Stimulated activated CD8-positive, alpha-beta memory T cell treated with anti-CD3 and anti-CD28 coated beads, Interleukin-12 subunit alpha, Interleukin-12 subunit beta, amount 100 ng/mL, for 24 hours (primary cell): Measurements from ENCODE around the gene HIP1R.

ENCODE experiments used
- DNase-seq: peaks from one replicate; pipeline ENCODE4 v3.0.0-alpha.2; 2020; ENCODE audit errors: extremely low read depth

Gene HIP1R

DNA sequence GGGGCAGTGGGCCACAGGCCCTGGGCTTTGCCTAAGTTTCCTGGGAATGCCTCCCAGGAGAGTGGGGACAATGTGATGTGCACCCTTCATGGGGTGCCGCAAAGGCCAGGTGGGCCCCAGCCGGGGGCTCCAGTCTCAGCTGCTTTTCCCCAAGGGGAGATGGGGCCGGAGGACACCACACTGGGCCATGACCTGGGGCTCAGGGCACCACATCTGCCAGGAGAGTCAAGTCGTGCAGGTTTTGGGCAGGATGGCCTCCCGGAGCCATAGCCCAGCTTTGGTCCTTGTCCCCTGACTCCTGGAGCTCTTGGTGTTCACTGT lies 12.2 kb downstream of the HIP1R start:
- DNase-seq = no peak

DNA sequence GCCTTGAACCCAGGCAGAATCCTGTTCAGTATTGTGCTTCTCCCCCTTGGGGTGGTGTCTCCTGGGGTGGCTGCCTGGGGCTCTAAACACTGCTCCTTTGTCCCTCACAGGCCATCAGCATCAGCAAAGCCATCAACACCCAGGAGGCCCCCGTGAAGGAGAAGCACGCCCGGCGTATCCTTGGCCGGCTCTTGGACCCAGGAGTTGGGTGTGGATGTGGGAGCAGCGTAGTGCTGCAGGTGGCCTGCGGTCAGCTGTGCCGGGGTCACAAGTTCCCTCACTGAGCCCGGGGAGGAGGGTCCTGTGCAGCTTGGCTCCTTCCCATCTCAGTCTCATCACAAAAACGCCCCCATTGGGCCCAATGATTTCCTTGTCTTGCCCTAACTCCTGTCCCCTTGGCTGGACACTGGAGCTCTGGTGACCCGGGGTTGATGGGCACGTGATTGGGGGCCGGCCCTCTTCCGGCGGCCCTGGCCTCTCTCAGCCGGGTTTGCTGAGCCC lies 12.7 kb downstream of the HIP1R start:
- DNase-seq = no peak

DNA sequence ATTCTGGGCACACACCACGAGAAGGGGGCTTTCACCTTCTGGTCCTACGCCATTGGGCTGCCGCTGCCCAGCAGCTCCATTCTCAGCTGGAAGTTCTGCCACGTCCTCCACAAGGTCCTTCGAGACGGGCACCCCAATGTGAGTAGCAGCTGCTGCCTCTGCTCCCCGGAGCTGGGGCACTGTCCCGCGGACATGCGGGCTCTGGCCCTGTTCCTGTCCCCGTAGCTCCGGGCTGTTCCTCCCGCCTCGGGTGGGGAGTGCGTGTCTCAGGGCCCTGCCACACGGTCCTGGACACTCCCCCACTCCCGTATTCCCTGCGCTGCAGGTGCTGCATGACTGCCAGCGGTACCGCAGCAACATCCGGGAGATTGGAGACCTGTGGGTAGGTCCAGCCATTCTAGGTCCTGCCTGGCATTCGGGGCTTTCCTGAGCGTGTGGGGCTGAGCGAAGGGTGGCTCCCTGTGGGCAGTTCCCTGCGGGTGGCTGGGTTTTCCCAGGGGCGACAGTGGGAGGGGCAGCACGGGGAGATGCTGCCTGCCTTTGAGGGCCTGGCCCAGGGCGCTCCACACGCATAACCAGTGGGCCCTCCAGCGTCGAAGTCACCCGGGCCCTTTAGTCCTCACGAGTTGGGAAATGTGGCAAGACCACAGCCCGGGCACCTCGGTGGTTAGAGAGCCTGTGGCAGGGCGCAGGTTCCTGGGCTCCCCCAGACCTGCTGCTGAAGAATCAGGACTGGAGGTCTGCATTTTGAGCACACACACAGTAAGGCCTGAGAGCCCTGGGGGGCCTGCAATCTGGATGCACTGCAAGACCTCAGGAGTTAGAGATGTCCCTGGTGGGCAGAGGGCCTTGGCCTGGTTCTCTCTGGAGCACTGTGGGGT lies 13.5 kb downstream of the HIP1R start:
- DNase-seq = no peak

DNA sequence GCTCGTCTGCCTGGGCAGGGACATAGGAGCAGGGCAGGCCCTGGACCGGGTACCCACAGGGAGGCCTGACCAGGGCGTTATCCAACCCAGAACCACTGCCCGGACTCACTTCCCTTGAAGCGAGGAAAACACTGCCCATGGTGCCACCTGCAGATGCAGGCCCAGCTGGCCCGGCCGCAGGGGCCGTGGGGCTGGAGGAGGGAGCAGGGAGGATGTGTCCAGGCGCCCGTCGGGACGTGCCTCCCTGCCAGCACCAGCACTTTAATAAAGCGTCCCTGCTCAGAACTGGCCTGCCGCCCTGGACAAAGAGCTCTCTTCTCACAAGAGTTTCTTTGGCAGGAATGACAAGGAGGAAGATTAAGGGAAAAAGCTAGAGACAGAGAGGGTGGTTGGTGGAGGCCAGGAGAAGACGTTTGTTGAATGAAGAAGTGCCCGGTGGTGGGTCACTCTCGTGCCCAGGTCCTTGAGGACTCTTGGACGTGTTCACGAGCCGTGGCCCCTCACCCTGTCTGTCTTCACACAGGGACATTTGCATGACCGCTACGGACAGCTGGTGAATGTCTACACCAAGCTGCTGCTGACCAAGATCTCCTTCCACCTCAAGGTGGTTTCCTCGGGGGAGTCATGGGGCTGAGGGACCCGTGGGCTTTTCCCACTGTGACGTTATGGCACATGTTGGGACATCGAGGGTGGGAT lies 14.2 kb downstream of the HIP1R start:
- no peak for DNase-seq

DNA sequence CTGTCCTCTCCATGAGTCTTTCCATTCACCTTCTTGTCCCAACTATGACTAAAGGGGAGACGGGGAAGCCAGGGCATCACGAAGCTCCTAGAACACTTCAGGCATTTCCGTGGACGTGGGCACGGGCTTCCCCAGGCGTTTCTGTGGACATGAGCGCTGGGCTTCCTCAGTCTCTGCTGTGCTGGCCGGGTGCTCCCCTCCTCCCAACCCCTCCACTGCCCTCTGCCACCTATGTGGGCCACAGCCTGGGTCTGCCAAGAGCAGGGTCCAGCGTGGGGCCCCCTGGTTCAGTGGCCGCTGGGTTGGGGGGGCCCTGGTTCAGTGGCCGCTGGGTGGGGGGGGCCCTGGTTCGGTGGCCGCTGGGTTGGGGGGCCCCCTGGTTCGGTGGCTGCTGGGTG lies 14.8 kb downstream of the HIP1R start:
- DNase-seq = no peak

DNA sequence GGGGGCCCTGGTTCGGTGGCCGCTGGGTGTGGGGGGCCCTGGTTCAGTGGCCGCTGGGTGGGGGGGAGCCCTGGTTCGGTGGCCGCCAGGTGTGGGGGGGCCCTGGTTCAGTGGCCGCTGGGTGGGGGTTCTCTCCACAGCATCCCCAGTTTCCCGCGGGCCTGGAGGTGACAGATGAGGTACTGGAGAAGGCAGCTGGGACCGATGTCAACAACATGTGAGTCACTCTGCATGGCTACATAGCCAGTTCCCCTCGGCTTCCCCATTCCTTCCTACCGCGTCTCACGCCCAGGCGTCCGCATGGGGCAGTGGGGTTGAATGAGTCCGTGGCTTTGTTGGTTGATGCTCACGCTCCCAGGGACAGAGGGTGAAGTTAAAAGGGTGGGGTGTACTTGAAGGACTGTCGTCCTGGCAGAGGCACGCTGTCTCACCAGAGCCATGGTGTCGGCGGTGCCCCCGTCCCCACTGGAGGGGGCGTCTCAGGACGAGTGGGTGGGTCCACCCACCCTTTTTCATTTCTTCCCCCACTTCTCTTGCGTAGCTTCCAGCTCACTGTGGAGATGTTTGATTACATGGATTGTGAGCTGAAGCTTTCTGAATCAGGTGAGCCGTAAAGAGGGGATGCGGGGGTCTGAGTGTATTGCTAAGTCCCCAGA lies 15.6 kb downstream of the HIP1R start:
- DNase-seq = no peak

DNA sequence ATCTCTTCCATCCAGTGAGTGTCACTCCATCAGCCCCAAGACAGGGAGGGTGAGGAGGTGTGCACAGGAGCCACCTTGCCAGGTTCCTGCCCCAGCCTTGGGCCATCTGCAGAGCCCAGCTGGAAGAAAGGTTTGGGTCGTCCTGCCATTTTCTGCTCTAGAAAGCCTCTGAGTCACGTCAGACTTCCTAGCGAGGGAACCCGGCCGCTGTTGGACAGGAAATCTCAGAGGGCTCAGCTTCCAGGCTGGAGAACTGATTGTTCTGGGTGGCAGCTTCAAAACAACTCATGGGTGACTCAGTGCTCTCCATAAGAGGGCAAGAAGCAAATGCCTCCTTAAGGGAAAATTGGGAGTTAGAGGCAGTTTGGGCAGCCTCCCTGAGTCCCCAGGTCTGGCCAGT lies 16.6 kb downstream of the HIP1R start:
- DNase-seq = no peak

DNA sequence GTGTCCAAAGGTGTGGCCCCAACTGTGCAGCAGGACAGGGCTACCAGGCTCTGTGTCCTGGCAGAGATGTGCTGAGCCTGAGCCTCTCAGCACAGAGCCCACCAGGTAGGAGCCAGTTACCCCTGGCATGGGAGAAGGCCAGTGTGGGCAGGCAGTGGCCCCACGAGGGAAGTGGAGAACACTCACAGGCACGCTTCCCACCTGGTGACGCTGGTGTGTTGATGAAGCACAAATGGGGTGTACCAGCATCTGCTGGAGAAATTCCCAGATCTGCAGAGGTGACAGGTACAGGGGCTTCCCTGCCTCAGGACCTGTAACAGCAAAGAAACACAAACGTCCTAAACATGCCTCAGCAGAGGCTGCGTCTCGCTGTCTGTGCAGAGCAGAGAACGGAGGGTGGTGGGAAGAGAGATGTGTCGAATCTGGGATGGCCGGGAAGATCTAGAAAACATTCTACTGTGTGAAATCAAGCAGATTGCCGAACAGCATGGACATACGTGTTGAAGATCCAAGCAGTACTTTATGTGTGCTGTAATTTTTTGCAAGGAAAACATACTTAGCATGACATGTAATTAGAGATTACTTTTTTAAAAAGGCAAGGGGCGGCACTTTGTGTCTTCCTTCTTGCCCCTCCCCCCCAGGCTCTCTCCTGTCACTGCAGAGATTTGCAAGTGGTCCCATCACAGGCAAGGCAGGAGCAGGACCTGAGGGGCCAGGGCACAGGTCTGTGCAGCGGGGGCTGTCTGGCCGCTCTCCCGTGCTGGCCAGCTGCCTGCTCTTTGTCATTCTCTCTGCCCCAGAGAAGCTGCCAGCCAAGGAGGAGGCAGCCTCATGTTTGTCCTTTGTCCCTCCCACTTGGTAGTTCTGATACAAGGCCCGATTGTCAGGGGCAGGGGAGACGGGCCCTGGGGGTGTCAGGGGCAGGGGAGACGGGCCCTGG lies 17.3 kb downstream of the HIP1R start:
- DNase-seq = no peak

DNA sequence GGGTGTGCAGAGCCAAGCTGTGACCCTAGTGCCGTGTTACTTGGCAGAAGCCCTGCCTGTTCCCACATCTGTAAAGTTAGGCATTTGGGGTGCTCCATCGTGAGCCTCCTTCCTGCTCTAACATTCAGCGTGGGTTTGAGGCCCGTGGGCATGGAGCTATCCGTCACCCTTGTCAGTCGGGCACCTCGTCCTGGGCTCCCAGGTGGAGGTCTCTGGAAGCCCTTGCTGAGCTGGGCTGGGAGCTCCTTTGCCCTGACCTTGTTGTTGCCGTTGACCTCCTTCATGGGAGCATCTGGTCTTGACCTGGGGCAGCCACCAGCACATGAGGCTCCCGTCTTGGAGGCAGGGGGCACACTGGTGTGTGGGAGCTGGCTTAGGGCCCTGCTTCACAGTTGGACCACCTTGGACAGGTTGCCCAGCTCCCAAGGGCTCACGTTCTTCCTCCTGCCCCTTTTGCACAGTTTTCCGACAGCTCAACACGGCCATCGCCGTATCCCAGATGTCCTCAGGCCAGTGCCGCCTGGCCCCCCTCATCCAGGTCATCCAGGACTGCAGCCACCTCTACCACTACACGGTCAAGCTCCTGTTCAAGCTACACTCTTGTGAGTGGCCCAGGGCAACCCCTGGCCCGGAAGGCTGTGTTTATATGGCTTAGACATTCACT lies 18.5 kb downstream of the HIP1R start:
- no peak for DNase-seq

DNA sequence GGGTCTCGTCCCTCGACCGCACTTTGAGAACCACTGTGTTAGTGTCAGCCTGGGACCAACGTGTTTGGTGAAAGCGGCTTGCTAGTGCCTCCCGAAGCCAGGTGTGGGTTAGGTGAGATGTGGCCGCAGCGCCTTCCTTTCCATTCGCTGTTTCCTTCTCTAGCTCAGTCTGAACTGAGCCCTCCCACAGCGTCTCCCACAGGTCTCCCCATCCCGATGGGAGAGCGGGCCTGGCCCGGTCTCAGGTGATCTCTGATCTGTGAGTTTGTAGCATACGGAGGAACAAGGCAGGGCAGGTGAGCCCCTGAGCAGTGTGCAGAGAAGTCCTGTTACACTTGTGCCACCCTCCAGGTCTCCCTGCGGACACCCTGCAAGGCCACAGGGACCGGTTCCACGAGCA lies 19.3 kb downstream of the HIP1R start:
- no peak for DNase-seq

DNA sequence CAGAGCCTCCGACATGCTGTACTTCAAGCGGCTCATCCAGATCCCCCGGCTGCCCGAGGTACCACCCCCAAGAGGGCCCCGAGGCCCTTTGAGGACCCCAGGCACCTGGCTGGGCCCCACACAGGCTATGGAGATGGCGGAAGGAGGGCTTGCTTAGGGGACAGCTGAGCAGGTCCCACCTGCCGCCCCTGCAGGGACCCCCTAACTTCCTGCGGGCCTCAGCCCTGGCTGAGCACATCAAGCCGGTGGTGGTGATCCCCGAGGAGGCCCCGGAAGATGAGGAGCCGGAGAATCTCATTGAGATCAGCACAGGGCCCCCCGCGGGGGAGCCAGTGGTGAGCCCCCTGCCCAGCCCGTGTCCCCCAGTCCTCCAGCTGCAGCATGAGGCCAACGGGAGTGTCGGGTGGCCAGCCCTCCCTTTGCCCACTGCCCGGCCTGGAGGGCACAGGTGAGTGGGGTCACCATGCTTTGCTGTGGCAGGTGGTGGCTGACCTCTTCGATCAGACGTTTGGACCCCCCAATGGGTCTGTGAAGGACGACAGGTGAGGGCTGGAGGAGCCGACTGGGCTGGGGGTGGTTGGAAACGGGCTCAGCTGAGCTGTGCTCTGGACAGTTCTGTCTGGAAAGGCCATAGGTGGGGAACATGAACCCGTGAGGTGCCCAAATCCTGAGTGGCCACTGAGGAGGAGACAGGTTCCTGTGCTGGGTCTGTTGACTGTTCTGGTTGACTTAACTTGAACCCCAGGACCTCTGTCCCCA lies 20.0 kb downstream of the HIP1R start:
- no peak for DNase-seq

DNA sequence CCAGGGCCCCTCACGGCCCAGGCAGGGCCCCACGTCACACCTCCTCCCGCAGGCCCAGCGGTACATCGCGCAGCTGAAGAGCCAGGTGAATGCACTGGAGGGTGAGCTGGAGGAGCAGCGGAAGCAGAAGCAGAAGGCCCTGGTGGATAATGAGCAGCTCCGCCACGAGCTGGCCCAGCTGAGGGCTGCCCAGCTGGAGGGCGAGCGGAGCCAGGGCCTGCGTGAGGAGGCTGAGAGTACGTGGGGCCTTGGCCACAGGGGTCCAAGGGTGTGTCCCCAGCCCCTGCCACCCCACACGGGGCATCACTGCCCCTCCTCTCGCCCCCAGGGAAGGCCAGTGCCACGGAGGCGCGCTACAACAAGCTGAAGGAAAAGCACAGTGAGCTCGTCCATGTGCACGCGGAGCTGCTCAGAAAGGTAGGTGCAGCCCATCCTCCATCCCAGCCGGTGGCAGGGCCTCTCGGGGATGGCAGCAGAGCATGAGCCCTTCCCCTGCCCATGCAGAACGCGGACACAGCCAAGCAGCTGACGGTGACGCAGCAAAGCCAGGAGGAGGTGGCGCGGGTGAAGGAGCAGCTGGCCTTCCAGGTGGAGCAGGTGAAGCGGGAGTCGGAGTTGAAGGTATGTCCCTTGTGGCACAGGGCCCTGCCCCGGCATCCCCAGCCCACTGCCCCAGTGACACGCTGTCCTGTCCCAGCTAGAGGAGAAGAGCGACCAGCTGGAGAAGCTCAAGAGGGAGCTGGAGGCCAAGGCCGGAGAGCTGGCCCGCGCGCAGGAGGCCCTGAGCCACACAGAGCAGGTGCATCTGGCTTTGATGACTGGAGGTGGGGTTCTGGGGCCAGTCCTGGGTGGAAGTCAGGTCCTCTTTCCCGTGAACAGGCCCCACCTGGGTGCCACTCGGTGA lies 20.9 kb downstream of the HIP1R start:
- DNase-seq = no peak

DNA sequence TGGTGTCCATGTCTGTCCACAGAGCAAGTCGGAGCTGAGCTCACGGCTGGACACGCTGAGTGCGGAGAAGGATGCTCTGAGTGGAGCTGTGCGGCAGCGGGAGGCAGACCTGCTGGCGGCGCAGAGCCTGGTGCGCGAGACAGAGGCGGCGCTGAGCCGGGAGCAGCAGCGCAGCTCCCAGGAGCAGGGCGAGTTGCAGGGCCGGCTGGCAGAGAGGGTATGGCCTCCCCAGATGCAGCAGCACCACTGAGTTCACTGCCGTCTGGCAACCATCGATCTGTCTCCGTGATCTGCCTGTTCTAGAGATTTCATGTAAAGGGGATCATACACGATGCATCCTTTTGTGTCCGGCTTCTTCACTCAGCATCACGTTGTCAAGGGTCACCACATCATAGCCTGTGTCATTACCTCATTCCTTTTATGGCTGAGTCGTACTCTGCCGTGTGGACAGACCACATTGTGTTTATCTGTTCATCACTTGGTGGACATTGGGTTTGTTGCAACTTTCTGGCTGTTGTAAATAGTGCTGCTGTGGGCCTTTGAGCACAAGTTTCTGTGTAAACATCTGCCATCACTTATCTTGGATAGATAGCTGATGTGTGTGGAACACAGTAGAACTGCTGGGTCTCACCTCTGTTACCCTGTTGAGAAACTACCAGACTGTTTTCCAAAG lies 21.9 kb downstream of the HIP1R start:
- no peak for DNase-seq

DNA sequence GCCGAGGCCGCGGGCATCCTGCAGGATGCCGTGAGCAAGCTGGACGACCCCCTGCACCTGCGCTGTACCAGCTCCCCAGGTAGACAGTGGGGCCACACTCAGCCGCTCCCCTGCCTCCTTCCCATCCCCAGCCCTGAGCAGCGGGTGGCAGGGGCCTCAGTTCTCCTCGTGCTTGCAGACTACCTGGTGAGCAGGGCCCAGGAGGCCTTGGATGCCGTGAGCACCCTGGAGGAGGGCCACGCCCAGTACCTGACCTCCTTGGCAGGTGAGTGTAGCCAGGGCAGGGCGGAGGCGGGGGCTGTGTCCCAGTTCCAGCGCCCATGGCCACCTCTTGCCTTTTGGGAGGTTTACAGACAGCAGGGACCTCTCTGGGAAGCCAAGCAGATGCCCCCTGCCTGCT lies 22.9 kb downstream of the HIP1R start:
- no peak for DNase-seq

DNA sequence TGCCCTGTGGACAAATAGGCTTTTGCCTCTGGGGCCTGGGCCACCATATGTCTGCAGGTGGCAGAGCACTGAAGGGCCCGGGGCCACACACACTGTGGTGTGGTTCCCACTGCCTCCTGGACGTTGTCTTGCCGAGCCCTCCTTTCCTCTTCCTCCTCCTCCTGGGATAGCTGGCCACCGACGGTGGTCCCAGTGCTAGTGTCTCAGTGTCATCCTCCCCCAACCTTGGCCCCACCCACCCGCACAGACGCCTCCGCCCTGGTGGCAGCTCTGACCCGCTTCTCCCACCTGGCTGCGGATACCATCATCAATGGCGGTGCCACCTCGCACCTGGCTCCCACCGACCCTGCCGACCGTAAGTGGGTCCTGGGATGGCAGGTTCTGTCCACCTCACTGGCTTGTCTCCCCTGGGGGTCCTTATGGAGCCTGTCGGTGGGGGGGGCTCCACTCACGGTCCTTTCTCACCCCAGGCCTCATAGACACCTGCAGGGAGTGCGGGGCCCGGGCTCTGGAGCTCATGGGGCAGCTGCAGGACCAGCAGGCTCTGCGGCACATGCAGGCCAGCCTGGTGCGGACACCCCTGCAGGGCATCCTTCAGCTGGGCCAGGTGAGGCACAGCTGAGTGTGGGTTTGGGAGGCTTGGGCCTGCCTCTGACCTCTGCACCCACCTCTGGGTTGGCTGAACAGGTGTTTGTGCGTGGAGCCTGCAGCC lies 23.5 kb downstream of the HIP1R start:
- DNase-seq = no peak

DNA sequence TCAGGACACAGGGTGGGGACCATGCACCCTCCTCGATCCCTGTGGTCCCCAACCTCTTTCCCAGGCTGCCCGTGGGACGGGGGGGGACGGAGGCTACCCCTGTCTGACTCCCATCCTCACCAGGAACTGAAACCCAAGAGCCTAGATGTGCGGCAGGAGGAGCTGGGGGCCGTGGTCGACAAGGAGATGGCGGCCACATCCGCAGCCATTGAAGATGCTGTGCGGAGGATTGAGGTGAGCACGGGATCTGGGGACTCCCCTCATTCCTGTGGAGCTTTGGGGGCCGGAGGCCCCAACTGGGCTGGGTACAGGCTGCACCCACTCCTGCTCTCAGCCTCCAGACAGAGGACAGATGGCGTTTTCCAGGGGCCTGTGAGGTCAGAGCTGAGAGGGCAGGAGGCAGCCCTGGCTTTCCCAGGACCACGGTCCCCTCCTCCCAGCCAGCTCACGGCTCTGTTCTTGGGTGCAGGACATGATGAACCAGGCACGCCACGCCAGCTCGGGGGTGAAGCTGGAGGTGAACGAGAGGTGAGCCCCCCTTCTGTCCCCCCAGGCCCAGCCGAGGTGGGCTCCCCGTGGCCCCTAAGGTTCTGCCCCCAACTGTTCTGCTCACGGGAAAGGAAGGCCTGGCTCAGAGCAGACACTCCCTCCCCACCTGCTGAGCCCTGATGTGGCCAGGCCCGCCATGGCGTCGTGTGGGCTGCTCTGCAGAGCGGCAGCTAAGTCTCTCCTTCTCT lies 24.2 kb downstream of the HIP1R start:
- DNase-seq = no peak
